GM12892 (cell line): ENCODE results near the gene IQCE.

Source experiments
- POLR2A ChIP-seq: IDR thresholded peaks from 2 replicates; pipeline ENCODE4 v1.6.1; 2011; ENCODE audit warnings: low read depth, low read length, control low read depth
- POLR2AphosphoS5 ChIP-seq: IDR thresholded peaks from 2 replicates; pipeline ENCODE4 v1.6.1; 2011; ENCODE audit warnings: low read depth, low read length, control low read depth
- TAF1 ChIP-seq: IDR thresholded peaks from 2 replicates; pipeline ENCODE4 v1.6.1; 2011; ENCODE audit warnings: low read depth, mild to moderate bottlenecking, control low read depth, low read length, borderline replicate concordance

- TF ChIP-seq POLR2A (no peak), TAF1 (no peak), POLR2AphosphoS5 (no peak)
These were observed 103.0 kb downstream of the IQCE start for GRCh38 chr7:2661602-2662272.
